IPS-15b (cell line): ENCODE data around the gene OSBPL8.

ENCODE experiments used
- H3K27me3 ChIP-seq: one replicate; pipeline ENCODE4 v1.6.1; 2013; ENCODE audit warnings: low read length; ENCODE audit not compliant: control insufficient read depth, insufficient read depth
- H3K36me3 ChIP-seq: one replicate; pipeline ENCODE4 v1.6.1; 2013; ENCODE audit warnings: low read length; ENCODE audit not compliant: control insufficient read depth, insufficient read depth
- H3K4me1 ChIP-seq: one replicate; pipeline ENCODE4 v1.6.1; 2013; ENCODE audit warnings: mild to moderate bottlenecking, low read length; ENCODE audit not compliant: control insufficient read depth, insufficient read depth
- H3K4me3 ChIP-seq: one replicate; pipeline ENCODE4 v1.5.1; 2013; ENCODE audit warnings: low read depth, low read length
- H3K9ac ChIP-seq: one replicate; pipeline ENCODE4 v1.6.1; 2013; ENCODE audit warnings: low read depth, mild to moderate bottlenecking, low read length
- H3K9me3 ChIP-seq: one replicate; pipeline ENCODE4 v1.6.1; 2013; ENCODE audit warnings: mild to moderate bottlenecking, low read length; ENCODE audit not compliant: control insufficient read depth, insufficient read depth

The OSBPL8 gene

DNA sequence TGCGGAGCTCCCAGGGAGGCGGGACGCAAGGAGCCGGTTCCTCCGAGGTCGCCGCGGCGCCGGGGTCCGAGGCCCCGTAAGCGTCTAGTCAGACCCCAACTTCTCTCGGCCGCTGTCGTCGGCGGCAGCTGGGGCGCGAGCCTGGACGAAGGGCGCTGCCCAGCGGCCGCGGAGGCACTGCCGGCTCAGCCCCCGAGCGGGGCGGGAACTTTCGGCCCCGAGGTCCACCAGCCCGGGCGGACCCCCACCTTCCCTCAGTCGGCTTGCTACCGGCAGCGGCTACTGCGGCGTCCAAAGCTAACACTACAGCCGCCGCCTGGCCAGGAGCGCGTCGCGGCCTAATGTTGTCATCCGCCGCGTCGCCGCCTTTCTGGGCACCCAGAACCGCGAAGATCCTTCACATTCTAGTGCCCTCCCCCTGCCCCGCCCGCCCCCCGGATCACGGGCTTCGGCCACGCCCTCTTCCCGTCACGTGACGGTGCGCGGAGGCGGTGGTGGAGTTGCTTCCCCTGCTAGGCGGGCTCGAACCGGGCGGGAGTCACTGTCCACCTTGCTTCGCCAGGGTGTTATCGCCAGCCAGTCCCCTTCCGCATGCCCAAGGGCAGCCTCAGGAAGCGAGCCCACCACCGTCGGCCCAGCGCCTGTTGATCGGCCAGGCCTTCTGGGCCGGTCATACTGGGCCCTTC lies at the start of gene OSBPL8:
Gene OSBPL8, minus strand, starts transcription at position 372 of the 686 bp plus-strand sequence. CDS start 72,220 bp downstream, outside the sequence.
- peak within 1 kb of the TSS; percentile 93 for H3K9ac ChIP-seq
- H3K4me3 ChIP-seq: peak within 1 kb of the TSS; percentile 90
- no peaks in the 10 kb centered on the region for H3K9me3 ChIP-seq
- no peaks in the 10 kb centered on the region for H3K4me1 ChIP-seq
- H3K27me3 ChIP-seq: no peaks in the 10 kb centered on the region
- no peaks in the 10 kb centered on the region for H3K36me3 ChIP-seq

DNA sequence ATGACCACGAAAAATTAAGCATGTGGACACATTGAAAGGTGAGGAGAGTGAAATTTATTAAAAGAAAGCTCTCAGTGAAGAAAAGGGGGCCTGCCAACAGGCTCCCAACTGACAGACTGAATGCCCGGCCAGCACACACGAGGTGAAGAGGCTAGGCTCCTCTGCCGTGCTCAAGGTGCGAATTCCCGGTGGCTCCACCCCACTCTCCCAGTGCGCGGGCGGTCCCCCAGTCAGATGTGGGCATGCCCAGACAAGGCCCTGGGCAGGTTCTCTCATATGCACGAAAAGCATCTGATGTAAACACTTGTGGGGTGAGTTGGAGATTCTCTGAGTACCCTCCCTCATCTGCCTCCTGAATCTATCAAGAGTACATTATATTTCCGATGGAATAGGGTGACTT lies 48.5 kb upstream of the OSBPL8 start:
- H3K9me3 ChIP-seq: no peaks in the 10 kb centered on the region
- H3K9ac ChIP-seq: no peak overlapping the region
- peaks cover 8% of the 10 kb centered on the region for H3K4me1 ChIP-seq
- no peak overlapping the region for H3K4me3 ChIP-seq
- no peaks in the 10 kb centered on the region for H3K27me3 ChIP-seq
- H3K36me3 ChIP-seq: no peaks in the 10 kb centered on the region

GRCh38 chr12:76595056-76595455 lies 35.5 kb upstream of the OSBPL8 start:
- Histone ChIP-seq H3K9me3 (no peaks in the 10 kb centered on the region), H3K4me1 (no peaks in the 10 kb centered on the region), H3K36me3 (no peaks in the 10 kb centered on the region), H3K27me3 (no peaks in the 10 kb centered on the region), H3K4me3 (no peak overlapping the region), H3K9ac (no peak overlapping the region)

DNA sequence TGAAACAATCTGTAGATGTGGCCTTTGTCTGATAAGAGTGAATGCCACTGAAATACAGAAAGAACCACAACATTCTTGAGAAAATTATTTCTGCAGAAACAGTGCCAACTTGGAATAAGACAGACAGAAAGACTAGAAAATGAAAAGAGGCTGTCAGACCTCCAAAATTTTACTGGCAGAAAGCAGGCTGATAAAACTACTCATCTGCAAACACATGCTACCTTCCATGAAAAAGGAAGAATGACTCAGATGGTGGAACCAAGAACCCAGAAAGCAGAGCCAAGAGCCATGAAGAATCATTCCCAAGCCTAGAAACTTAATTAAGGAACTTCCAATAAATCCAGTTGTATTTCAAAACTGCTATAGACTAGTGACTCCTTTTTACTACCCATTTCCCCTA lies 31.9 kb upstream of the OSBPL8 start:
- Histone ChIP-seq H3K4me3 (no peak overlapping the region), H3K9ac (no peak overlapping the region), H3K36me3 (no peaks in the 10 kb centered on the region), H3K27me3 (no peaks in the 10 kb centered on the region), H3K4me1 (no peaks in the 10 kb centered on the region), H3K9me3 (no peaks in the 10 kb centered on the region)

GRCh38 chr12:76590131-76590530 lies 30.6 kb upstream of the OSBPL8 start:
- Histone ChIP-seq H3K36me3 (no peaks in the 10 kb centered on the region), H3K27me3 (no peaks in the 10 kb centered on the region), H3K4me3 (no peak overlapping the region), H3K9ac (no peak overlapping the region), H3K9me3 (no peaks in the 10 kb centered on the region), H3K4me1 (no peaks in the 10 kb centered on the region)

GRCh38 chr12:76588881-76589565 lies 29.5 kb upstream of the OSBPL8 start:
- Histone ChIP-seq H3K27me3 (no peaks in the 10 kb centered on the region), H3K4me1 (no peaks in the 10 kb centered on the region), H3K36me3 (no peaks in the 10 kb centered on the region), H3K9ac (no peak overlapping the region), H3K4me3 (no peak overlapping the region), H3K9me3 (no peaks in the 10 kb centered on the region)

DNA sequence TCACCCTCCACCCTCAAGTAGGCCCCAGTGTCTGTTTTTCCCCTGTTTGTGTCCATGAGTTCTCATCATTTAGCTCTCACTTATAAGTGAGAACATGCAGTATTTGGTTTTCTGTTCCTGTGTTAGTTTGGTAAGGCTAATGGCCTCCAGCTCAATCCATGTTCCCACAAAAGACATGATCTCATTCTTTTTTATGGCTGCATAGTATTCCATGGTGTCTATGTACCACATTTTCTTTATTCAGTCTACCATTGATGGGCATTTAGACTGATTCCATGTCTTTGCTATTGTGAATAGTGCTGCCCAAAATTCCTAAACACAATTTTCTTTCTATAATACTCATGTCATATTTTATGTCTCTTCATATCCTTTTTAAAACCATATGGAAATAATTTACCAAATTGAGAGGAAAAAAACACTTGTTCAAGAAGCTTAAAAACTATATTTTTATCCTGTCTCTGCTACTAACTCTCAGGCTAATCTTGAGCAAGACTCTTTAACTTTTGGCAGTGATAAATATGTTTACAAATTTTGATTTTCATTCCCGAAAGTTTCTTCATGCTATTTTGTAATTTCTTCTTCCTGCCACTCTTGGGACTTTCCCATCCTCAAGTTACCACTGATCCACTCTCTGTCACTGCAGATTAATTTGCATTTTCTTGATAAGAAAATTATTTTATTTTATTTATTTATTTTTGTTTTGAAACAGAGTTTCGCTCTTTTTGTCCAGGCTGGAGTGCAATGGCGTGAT lies 28.0 kb upstream of the OSBPL8 start:
- Histone ChIP-seq H3K36me3 (no peaks in the 10 kb centered on the region), H3K4me3 (no peak overlapping the region), H3K9me3 (no peaks in the 10 kb centered on the region), H3K27me3 (no peaks in the 10 kb centered on the region), H3K4me1 (no peaks in the 10 kb centered on the region), H3K9ac (no peak overlapping the region)

GRCh38 chr12:76586764-76587395 lies 27.3 kb upstream of the OSBPL8 start:
- Histone ChIP-seq H3K4me1 (no peaks in the 10 kb centered on the region), H3K9ac (peak overlapping the region; percentile 26), H3K36me3 (no peaks in the 10 kb centered on the region)

GRCh38 chr12:76583301-76583700 lies 23.7 kb upstream of the OSBPL8 start:
- Histone ChIP-seq H3K9ac (no peak overlapping the region), H3K9me3 (no peaks in the 10 kb centered on the region), H3K4me1 (no peaks in the 10 kb centered on the region), H3K4me3 (no peak overlapping the region), H3K36me3 (no peaks in the 10 kb centered on the region), H3K27me3 (no peaks in the 10 kb centered on the region)

More at GRCh38 chr12:76586764-76587395, 27.3 kb upstream of the OSBPL8 start:
- no peaks in the 10 kb centered on the region for H3K27me3 ChIP-seq
- H3K9me3 ChIP-seq: no peaks in the 10 kb centered on the region
- H3K4me3 ChIP-seq: no peak overlapping the region

DNA sequence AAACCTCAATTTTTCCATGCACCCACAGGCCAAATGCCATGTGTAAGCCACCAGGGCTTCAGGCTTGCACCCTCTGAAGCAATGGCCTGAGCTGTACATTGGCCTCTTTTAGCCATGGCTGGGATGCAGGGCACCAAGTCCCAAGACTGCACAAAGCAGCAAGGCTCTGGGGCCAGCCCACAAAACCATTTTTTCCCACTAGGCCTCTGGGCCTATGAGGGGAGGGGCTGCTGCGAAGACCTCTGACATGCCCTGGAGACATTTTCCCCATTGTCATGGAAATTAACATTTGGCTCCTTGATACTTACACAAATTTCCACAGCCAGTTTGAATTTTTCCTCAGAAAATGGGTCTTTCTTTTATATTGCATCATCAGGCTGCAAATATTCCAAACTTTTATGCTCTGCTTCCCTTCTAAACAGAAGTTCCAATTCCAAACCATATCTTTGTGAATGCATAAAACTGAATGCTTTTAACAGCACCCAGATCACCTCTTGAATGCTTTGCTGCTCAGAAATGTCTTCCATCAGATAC lies 14.3 kb upstream of the OSBPL8 start:
- Histone ChIP-seq H3K9me3 (peaks cover 10% of the 10 kb centered on the region), H3K36me3 (peaks cover 2% of the 10 kb centered on the region), H3K4me1 (no peaks in the 10 kb centered on the region), H3K27me3 (no peaks in the 10 kb centered on the region), H3K9ac (no peak overlapping the region), H3K4me3 (no peak overlapping the region)

GRCh38 chr12:76571256-76571655 lies 11.7 kb upstream of the OSBPL8 start:
- Histone ChIP-seq H3K27me3 (no peaks in the 10 kb centered on the region), H3K36me3 (peaks cover 2% of the 10 kb centered on the region), H3K9me3 (peaks cover 10% of the 10 kb centered on the region), H3K4me1 (no peaks in the 10 kb centered on the region), H3K4me3 (no peak overlapping the region), H3K9ac (no peak overlapping the region)
